Measurements from ENCODE around the gene PTAR1. TPM values are rescaled to one million over a fixed set of nuclear protein-coding genes. Genes with fewer than 3 reads are reported as not detected.

PTAR1 gene
- total and polyA plus RNA-seq, 2 donors from 2014 or later: 7.7 to 61.4 TPM

DNA sequence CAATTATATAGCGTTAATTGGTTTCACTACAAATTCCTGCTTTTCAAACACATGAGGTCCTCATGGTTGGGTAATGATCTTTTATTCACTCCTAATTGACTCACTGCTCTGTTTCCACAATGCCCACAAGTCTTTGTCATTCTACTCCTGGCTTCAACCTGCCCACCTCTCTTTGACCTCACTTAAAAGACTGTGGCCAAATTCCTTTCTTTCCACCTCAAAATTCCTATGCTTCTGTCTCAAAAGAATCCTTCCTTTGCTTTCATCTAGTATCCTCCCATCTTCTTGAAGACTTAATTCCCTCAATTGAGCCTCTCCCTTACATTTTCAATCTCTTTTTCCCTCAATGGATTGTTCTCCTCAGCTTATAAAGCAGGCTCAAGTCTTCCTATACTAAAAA is 92.5 kb downstream of the PTAR1 start:
- Histone ChIP-seq H3K36me3 (ENCODE audit: control insufficient read depth in 2 of 3, insufficient read depth in 3 of 3, low read length in 3 of 3) (no peaks in the 10 kb centered on the region), H3K27ac (ENCODE audit: low read depth in 2 of 2, low read length in 2 of 2) (no peak overlapping the region), H3K9me3 (ENCODE audit: control insufficient read depth in 2 of 3, insufficient read depth in 1 of 3, low read length in 3 of 3) (no peaks in the 10 kb centered on the region), H3K27me3 (ENCODE audit: control insufficient read depth, insufficient read depth, low read length) (no peaks in the 10 kb centered on the region), H3K4me3 (ENCODE audit: low read length in 3 of 3) (no peak overlapping the region), H3K9ac (ENCODE audit: low read length in 3 of 3) (no peak overlapping the region), H3K4me1 (ENCODE audit: control insufficient read depth in 2 of 3, insufficient read depth in 2 of 3, low read depth in 1 of 3, low read length in 3 of 3) (peaks cover 0 to 5% (median 2%) of the 10 kb centered on the region in 3 donors)
- DNase-seq: no peak
- no peak for FAIRE-seq
- intact Hi-C loops (cut with DNase I): no loop called here
- TF ChIP-seq, protein P1, sequence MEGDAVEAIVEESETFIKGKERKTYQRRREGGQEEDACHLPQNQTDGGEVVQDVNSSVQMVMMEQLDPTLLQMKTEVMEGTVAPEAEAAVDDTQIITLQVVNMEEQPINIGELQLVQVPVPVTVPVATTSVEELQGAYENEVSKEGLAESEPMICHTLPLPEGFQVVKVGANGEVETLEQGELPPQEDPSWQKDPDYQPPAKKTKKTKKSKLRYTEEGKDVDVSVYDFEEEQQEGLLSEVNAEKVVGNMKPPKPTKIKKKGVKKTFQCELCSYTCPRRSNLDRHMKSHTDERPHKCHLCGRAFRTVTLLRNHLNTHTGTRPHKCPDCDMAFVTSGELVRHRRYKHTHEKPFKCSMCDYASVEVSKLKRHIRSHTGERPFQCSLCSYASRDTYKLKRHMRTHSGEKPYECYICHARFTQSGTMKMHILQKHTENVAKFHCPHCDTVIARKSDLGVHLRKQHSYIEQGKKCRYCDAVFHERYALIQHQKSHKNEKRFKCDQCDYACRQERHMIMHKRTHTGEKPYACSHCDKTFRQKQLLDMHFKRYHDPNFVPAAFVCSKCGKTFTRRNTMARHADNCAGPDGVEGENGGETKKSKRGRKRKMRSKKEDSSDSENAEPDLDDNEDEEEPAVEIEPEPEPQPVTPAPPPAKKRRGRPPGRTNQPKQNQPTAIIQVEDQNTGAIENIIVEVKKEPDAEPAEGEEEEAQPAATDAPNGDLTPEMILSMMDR (IDR thresholded peaks at IDR 0.05; ENCODE audit: borderline replicate concordance, extremely low read depth, insufficient read depth): no peak

DNA sequence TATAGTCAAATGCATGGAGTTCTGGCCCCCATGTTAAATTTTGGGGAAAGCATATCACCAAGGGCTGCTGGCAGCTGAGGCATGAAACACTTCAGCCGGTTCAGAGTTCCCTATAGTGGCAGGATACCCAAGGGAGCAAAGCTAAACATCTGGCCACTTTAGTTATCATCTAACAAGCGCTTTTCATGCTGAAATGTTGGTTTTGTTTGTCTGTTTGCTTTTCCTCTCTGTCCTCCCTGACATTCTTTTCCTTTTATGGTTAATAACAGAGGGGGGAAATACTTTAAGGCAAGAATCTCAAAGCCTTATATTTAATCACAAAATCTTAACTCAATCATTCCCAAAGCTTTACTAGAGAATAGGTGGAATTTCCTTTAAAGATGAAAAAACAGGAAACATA is 99.5 kb downstream of the PTAR1 start:
- intact Hi-C loops (cut with DNase I): no loop called here
- FAIRE-seq: no peak
- H3K27me3 ChIP-seq (ENCODE audit: control insufficient read depth, insufficient read depth, low read length): no peaks in the 10 kb centered on the region

More for the DNA sequence above, 99.5 kb downstream of the PTAR1 start:
- Histone ChIP-seq H3K9ac (ENCODE audit: low read length in 3 of 3) (no peak overlapping the region), H3K4me3 (ENCODE audit: low read length in 3 of 3) (no peak overlapping the region), H3K36me3 (ENCODE audit: control insufficient read depth in 2 of 3, insufficient read depth in 3 of 3, low read length in 3 of 3) (no peaks in the 10 kb centered on the region), H3K27ac (ENCODE audit: low read depth in 2 of 2, low read length in 2 of 2) (no peak overlapping the region), H3K4me1 (ENCODE audit: control insufficient read depth in 2 of 3, insufficient read depth in 2 of 3, low read depth in 1 of 3, low read length in 3 of 3) (no peaks in the 10 kb centered on the region), H3K9me3 (ENCODE audit: control insufficient read depth in 2 of 3, insufficient read depth in 1 of 3, low read length in 3 of 3) (no peaks in the 10 kb centered on the region)
- peak in 1 of 5 donors; percentile 63 for DNase-seq
- TF ChIP-seq, protein P1 (IDR thresholded peaks at IDR 0.05; ENCODE audit: borderline replicate concordance, extremely low read depth, insufficient read depth): no peak

Other genes starting within 250 kb of the PTAR1 start
- gene APBA1, start 87.6 kb downstream of the PTAR1 start, total RNA-seq: 5.1 TPM
- 1.3 TPM for gene APBA1, start 87.6 kb downstream of the PTAR1 start, polyA plus RNA-seq (ENCODE audit: insufficient read depth, low read depth, low replicate concordance)
- gene CFAP95, start 60.8 kb upstream of the PTAR1 start, total RNA-seq: 1.9 TPM
- 2.6 TPM for gene CFAP95, start 60.8 kb upstream of the PTAR1 start, polyA plus RNA-seq (ENCODE audit: insufficient read depth, low read depth, low replicate concordance)